HG02571 (cell line): ENCODE data around the gene GOLIM4.
A peak's percentile ranks its signal among the peaks of the same experiment; 100 is the strongest.

Experiments
- ATAC-seq: cut with Tn5 transposase; IDR thresholded peaks from one replicate; pipeline ENCODE4 v1.9.1; 2021; ENCODE audit warnings: mild to moderate bottlenecking, moderate library complexity; ENCODE audit not compliant: unreplicated experiment

Gene GOLIM4

GRCh38 chr3:168097381-168097780 is 1.7 kb upstream of the GOLIM4 start:
- ATAC-seq, result no peak

- ATAC-seq, result no peak
These were observed 507 bp upstream of the GOLIM4 start for GRCh38 chr3:168096210-168096652.

- peak; percentile 33 for ATAC-seq
These were observed 680 bp downstream of the GOLIM4 start for GRCh38 chr3:168094877-168095610.

- peak; percentile 42 for ATAC-seq
These were observed 1.2 kb downstream of the GOLIM4 start for GRCh38 chr3:168094580-168094876.

- ATAC-seq, result no peak
These were observed 1.9 kb downstream of the GOLIM4 start for GRCh38 chr3:168093790-168094189.

GRCh38 chr3:168093229-168093628 is 2.5 kb downstream of the GOLIM4 start:
- ATAC-seq, result no peak

- no peak for ATAC-seq
These were observed 3.8 kb downstream of the GOLIM4 start for GRCh38 chr3:168091941-168092340.

GRCh38 chr3:168091302-168091858 is 4.3 kb downstream of the GOLIM4 start:
- no peak for ATAC-seq

GRCh38 chr3:168090306-168091085 is 5.2 kb downstream of the GOLIM4 start:
- ATAC-seq, result no peak

- ATAC-seq, result no peak
These were observed 6.4 kb downstream of the GOLIM4 start for GRCh38 chr3:168089179-168089771.

GRCh38 chr3:168088106-168088720 is 7.5 kb downstream of the GOLIM4 start:
- peak; percentile 79 for ATAC-seq

GRCh38 chr3:168087539-168087938 is 8.2 kb downstream of the GOLIM4 start:
- ATAC-seq, result no peak

GRCh38 chr3:168086541-168087260 is 9.0 kb downstream of the GOLIM4 start:
- ATAC-seq, result no peak

GRCh38 chr3:168085491-168086119 is 10.1 kb downstream of the GOLIM4 start:
- peak; percentile 58 for ATAC-seq

GRCh38 chr3:168083906-168084305 is 11.8 kb downstream of the GOLIM4 start:
- no peak for ATAC-seq

GRCh38 chr3:168081856-168082255 is 13.9 kb downstream of the GOLIM4 start:
- ATAC-seq, result no peak

GRCh38 chr3:168081171-168081771 is 14.5 kb downstream of the GOLIM4 start:
- ATAC-seq, result no peak

- no peak for ATAC-seq
These were observed 15.1 kb downstream of the GOLIM4 start for GRCh38 chr3:168080499-168081170.

GRCh38 chr3:168080022-168080421 is 15.7 kb downstream of the GOLIM4 start:
- no peak for ATAC-seq
